ENCODE measurements around the gene NECAB3.
"Not testable (repeated sequence)": the region's sequence is repeated elsewhere in the genome, so short reads cannot be mapped to it uniquely, and the experiment has no call there.

The NECAB3 gene

DNA sequence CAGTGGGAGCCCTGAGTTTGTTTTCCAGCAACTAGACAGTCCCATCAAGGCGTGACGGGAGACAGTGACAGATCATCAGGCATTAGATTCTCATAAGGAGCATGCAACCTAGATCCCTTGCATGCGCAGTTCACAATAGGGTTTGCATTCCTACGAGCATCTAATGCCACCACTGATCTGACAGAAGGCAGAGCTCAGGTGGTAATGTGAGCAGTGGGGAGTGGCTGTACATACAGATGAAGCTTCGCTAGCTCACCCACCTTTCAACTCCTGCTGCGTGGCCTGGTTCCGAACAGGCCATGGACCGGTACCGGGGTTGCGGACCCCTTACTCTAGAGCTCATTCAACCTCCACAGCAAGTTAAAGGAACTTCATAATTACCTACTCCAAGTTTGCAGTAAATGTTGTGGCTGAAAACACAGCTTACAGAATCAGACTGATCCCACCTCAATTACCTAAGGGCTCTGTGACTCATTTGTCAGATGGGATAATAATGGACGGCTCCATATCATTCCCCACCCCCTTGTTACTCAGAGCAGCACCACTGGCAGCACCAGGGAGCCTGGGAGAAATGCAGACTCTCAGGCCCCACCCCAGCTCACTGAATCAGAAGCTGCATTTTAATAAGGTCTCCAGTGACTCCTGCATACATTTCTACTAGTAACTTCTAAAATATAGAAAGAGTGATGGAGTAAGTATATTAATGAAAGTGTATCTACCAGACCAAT lies 30.1 kb upstream of the NECAB3 start:
- no peak for DNase-seq (ENCODE audit: low read depth, low spot score)
- no peak overlapping the region for H3K4me3 ChIP-seq (ENCODE audit: low read depth, low read length)
- TF ChIP-seq, protein P1, sequence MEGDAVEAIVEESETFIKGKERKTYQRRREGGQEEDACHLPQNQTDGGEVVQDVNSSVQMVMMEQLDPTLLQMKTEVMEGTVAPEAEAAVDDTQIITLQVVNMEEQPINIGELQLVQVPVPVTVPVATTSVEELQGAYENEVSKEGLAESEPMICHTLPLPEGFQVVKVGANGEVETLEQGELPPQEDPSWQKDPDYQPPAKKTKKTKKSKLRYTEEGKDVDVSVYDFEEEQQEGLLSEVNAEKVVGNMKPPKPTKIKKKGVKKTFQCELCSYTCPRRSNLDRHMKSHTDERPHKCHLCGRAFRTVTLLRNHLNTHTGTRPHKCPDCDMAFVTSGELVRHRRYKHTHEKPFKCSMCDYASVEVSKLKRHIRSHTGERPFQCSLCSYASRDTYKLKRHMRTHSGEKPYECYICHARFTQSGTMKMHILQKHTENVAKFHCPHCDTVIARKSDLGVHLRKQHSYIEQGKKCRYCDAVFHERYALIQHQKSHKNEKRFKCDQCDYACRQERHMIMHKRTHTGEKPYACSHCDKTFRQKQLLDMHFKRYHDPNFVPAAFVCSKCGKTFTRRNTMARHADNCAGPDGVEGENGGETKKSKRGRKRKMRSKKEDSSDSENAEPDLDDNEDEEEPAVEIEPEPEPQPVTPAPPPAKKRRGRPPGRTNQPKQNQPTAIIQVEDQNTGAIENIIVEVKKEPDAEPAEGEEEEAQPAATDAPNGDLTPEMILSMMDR (IDR thresholded peaks at IDR 0.05; ENCODE audit: insufficient read depth, low read length, missing control alignments) = no peak
- POLR2A ChIA-PET = interaction anchor here (0.9 kb wide), 1 partner anchor 16 kb away, joined by 3 read pairs; the partner anchor contains the start of gene PXMP4
- CTCF ChIA-PET = no interaction called here

DNA sequence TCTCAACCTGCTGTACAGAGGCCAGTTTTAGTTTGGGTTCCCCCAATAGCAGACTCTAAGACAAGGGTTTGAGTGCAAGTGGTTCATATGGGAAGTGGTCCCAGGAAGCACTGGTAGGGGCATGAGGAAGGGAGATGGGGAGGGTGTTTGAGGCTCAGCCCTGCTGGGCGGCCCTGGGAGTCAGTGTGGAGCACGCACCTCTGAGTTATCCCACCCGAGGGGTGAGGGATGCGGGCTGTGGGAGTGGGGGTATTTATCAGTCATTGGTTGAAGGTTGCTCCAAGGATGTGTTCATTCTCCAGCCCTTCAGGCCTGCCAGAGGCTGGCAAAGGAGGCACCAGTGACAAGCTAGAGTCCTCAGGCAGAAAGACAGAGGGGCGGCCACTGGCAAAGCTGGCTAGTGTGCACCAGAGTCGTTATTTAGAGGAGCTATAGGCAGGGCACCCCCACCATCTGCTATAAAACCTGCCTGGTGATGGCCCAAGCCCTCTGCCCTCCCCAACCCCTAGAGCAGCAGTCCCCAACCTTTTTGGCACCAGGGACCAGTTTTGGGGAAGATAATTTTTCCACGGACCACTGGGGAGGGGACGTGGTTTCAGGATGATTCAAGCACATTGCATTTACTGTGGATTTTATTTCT lies 29.4 kb upstream of the NECAB3 start:
- ChIA-PET POLR2A (interaction anchor here (0.9 kb wide), 1 partner anchor 16 kb away, joined by 3 read pairs; the partner anchor contains the start of gene PXMP4), CTCF (no interaction called here)
- TF ChIP-seq, protein P1 (IDR thresholded peaks at IDR 0.05; ENCODE audit: insufficient read depth, low read length, missing control alignments) = no peak
- DNase-seq (ENCODE audit: low read depth, low spot score) = no peak
- no peak overlapping the region for H3K4me3 ChIP-seq (ENCODE audit: low read depth, low read length)

DNA sequence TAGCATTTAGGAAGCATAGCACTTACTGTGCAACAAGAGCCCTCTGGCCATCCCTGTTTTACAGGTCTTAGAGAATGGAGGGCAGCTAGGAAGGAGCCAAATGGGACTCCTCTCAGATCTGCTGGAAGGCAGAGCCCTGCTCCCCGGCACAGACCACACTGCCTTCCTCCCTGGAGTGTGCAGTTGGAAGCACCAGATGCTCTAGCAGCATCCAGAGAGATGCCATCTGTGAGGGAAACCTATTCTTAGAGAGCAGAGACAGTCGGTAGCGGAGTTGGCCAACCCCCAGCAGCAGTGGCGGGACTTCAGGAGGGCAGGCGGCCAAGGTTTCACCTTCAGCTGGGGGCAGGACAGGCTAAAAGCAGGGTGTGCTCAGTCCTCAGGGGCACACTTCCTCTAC lies 28.6 kb upstream of the NECAB3 start:
- no peak overlapping the region for H3K4me3 ChIP-seq (ENCODE audit: low read depth, low read length)
- TF ChIP-seq, protein P1 (IDR thresholded peaks at IDR 0.05; ENCODE audit: insufficient read depth, low read length, missing control alignments) = no peak
- ChIA-PET POLR2A (no interaction called here), CTCF (no interaction called here)
- no peak for DNase-seq (ENCODE audit: low read depth, low spot score)

DNA sequence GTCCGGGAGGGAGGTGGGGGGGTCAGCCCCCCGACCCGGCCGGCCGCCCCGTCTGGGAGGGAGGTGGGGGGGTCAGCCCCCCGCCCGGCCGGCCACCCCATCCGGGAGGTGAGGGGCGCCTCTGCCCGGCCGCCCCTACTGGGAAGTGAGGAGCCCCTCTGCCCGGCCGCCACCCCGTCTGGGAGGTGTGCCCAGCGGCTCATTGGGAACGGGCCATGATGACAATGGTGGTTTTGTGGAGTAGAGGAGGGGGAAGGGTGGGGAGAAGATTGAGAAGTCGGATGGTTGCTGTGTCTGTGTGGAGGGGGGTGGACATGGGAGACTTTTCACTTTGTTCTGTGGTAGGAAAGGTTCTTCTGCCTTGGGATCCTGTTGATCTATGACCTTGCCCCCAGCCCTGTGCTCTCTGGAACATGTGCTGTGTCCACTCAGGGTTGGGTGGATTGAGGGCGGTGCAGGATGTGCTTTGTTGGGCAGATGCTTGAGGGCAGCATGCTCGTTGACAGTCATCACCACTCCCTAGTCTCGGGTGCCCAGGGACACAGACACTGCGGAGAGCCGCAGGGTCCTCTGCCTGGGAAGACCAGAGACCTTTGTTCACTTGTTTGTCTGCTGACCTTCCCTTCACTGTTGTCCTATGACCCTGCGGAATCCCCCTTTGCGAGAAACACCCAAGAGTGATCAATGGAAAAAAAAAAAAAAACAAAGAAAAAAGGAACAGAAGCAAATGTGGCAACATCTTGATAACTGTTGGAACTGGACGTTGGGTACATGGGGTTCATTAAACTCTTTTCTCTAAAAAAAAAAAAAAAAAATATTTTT lies 27.6 kb upstream of the NECAB3 start:
- no peak for DNase-seq (ENCODE audit: low read depth, low spot score)
- CTCF ChIA-PET = no interaction called here
- H3K4me3 ChIP-seq (ENCODE audit: low read depth, low read length) = no peak overlapping the region
- POLR2A ChIA-PET = no interaction called here
- TF ChIP-seq, protein P1 (IDR thresholded peaks at IDR 0.05; ENCODE audit: insufficient read depth, low read length, missing control alignments) = no peak

DNA sequence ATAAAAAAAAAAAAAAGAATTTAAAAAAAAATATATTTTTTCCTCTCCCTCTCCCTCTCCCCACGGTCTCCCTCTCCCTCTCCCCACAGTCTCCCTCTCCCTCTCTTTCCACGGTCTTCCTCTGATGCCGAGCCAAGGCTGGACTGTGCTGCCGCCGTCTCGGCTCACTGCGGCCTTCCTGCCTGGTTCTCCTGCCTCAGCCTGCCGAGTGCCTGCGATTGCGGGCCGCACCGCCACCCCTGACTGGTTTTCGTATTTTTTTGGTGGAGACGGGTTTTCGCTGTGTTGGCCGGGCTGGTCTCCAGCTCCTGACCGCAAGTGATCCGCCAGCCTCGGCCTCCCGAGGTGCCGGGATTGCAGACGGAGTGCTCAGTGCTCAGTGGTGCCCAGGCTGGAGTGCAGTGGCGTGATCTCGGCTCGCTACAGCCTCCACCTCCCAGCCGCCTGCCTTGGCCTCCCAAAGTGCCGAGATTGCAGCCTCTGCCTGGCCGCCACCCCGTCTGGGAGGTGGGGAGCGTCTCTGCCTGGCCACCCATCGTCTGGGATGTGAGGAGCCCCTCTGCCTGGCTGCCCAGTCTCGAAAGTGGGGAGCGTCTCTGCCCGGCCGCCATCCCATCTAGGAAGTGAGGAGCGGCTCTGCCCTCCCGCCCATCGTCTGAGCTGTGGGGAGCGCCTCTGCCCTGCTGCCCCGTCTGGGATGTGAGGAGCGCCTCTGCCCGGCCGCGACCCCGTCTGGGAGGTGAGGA lies 26.6 kb upstream of the NECAB3 start:
- POLR2A ChIA-PET; DNase-seq (ENCODE audit: low read depth, low spot score); H3K4me3 ChIP-seq (ENCODE audit: low read depth, low read length); CTCF ChIA-PET: not testable (repeated sequence)

DNA sequence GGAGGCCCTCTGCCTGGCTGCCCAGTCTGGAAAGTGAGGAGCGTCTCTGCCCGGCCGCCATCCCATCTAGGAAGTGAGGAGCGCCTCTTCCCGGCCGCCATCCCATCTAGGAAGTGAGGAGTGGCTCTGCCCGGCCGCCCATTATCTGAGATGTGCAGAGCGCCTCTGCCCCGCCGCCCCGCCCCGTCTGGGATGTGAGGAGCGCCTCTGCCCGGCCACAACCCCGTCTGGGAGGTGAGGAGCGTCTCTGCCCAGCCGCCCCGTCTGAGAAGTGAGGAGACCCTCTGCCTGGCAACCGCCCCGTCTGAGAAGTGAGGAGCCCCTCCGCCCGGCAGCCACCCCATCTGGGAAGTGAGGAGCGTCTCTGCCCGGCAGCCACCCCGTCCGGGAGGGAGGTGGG lies 24.7 kb upstream of the NECAB3 start:
- H3K4me3 ChIP-seq (ENCODE audit: low read depth, low read length); CTCF ChIA-PET; DNase-seq (ENCODE audit: low read depth, low spot score); POLR2A ChIA-PET: not testable (repeated sequence)
